Peyer's patch (tissue), 4 donors: ENCODE measurements around the gene CORO2A. TPM values are rescaled to one million over a fixed set of nuclear protein-coding genes. Genes with fewer than 3 reads are reported as not detected.
A peak's percentile ranks its signal among the peaks of the same experiment; 100 is the strongest.
"Not testable (repeated sequence)": the region's sequence is repeated elsewhere in the genome, so short reads cannot be mapped to it uniquely, and the experiment has no call there.

Source experiments
- DNase-seq, 3 donors: peaks; one replicate each; pipeline ENCODE4 v3.0.0-alpha.2; 2017 to 2019
- H3K27ac ChIP-seq, 4 donors: fragments of 200-600 bp; sonication (generic); one replicate each; pipeline ENCODE4 v1.5.1; 2016 to 2019
- H3K27me3 ChIP-seq, 2 donors: fragments of 200-600 bp; sonication (generic); one replicate each; pipeline ENCODE4 v1.5.1; 2019
- H3K36me3 ChIP-seq, 3 donors: fragments of 200-600 bp; sonication (generic); one replicate each; pipeline ENCODE4 v1.5.1; 2016 to 2019
- H3K4me1 ChIP-seq, 4 donors: fragments of 200-600 bp; sonication (generic); one replicate each; pipeline ENCODE4 v1.5.1; 2016 to 2019
- H3K4me3 ChIP-seq, 4 donors: fragments of 200-600 bp; sonication (generic); 1 replicate in 3 of 4; 2 replicates in 1 of 4; pipeline ENCODE4 v1.5.1; 2016 to 2019; ENCODE audit warnings: mild to moderate bottlenecking in 1 of 4
- H3K9me3 ChIP-seq, 4 donors: fragments of 200-600 bp; sonication (generic); one replicate each; pipeline ENCODE4 v1.5.1; 2016 to 2019; ENCODE audit warnings: mild to moderate bottlenecking in 1 of 4
- POLR2A ChIP-seq, 2 donors: fragments of 450-650 bp; IDR thresholded peaks; one replicate each; pipeline ENCODE4 v1.5.1; 2017; ENCODE audit warnings: antibody characterized with exemption in 2 of 2, mild to moderate bottlenecking in 2 of 2, moderate library complexity in 2 of 2
- total RNA-seq, 4 donors: library from RNA; depleted of rRNA; stranded (reverse); fragments of >200 nt; gene quantifications; one replicate each; pipeline ENCODE4 v1.1.0, GENCODE V29; 2016
- TF ChIP-seq, protein P1 (sequence below), 6 experiments: fragments of 450-650 bp in 4 of 6; fragments of 200-600 bp in 2 of 6; sonication (generic) in 1 of 6; IDR thresholded peaks; one replicate each; pipeline ENCODE4 v1.5.1; 2017 to 2019; ENCODE audit warnings: antibody characterized with exemption in 6 of 6, mild to moderate bottlenecking in 3 of 6, moderate library complexity in 1 of 6

Gene CORO2A
- total RNA-seq, 4 donors from 2014 or later = 15.7 to 99.6 (median 91.9) TPM

DNA sequence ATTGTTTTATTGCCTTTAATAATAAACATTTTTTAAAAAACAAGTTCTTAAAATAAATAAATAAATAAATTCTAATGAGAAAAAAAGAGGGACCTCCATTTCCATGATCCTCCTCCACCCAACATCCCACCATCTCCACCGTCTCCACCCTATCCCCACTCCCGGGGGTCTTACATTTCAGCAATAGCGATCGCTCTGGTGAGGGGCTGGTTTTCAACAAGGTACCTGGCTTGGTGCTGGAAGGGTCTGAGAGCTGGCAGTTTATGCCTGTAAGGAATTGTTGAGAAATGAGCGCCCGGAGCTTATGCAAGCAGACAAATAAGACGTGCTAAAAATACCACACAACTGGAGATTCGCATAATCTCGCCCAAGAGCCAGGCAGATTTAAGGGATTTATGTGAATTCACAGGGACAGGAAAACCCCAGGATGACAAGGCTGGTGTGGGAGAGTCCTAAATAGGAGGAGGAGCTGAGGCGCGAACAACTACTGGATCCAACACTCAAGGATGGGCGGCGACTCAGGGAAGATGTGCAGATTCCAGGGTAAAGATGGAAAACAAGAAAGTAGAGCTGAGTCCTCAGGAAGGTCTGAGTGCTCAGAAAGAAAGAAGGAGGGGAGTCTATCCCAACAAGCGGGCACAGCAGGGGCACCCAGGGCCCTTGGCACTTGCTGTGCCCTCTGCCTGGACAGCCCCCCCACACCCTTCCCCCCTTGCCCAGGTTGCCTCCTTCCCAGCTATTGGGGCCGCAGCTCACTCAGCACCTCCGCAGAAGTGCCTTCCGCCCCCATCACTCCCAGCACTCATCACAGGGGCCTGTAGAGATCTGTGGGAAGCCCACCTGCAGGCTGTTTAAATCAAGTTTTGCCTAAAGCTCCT is 100.5 kb downstream of the CORO2A start:
- Histone ChIP-seq H3K27me3 (no peaks in the 10 kb centered on the region), H3K36me3 (peaks cover 0 to 47% (median 0%) of the 10 kb centered on the region in 3 donors), H3K9me3 (no peaks in the 10 kb centered on the region), H3K4me1 (peaks cover 0 to 7% (median 0%) of the 10 kb centered on the region in 4 donors), H3K27ac (no peak overlapping the region), H3K4me3 (no peak overlapping the region)
- peak in 1 of 3 donors; percentile 37 for DNase-seq
- TF ChIP-seq, protein P1, sequence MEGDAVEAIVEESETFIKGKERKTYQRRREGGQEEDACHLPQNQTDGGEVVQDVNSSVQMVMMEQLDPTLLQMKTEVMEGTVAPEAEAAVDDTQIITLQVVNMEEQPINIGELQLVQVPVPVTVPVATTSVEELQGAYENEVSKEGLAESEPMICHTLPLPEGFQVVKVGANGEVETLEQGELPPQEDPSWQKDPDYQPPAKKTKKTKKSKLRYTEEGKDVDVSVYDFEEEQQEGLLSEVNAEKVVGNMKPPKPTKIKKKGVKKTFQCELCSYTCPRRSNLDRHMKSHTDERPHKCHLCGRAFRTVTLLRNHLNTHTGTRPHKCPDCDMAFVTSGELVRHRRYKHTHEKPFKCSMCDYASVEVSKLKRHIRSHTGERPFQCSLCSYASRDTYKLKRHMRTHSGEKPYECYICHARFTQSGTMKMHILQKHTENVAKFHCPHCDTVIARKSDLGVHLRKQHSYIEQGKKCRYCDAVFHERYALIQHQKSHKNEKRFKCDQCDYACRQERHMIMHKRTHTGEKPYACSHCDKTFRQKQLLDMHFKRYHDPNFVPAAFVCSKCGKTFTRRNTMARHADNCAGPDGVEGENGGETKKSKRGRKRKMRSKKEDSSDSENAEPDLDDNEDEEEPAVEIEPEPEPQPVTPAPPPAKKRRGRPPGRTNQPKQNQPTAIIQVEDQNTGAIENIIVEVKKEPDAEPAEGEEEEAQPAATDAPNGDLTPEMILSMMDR (IDR thresholded peaks at IDR 0.05) = no peak
- TF ChIP-seq POLR2A (IDR thresholded peaks at IDR 0.05) = no peak

DNA sequence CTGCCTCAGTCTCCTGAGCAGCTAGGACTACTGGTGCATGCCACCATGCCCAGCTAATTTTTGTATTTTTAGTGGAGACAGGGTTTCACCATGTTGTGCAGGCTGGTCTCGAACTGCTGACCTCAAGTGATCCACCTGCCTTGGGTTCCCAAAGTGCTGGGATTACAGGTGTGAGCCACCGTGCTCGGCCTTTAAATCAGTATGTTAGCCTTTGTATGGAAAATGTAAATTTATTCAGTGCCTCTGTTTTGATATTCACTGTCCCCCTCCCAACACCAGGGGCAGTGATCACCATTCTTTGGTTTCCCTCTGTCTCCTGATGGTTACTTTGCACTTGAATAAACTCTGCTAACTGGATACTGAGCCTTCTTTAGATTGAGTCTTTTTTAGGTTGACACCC is 101.8 kb downstream of the CORO2A start:
- H3K27ac ChIP-seq, H3K4me3 ChIP-seq, H3K4me1 ChIP-seq, H3K27me3 ChIP-seq, H3K9me3 ChIP-seq: not testable (repeated sequence)
- peak in 1 of 3 donors; percentile 32 for DNase-seq
- H3K36me3 ChIP-seq = peaks cover 0 to 42% (median 0%) of the 10 kb centered on the region in 3 donors

DNA sequence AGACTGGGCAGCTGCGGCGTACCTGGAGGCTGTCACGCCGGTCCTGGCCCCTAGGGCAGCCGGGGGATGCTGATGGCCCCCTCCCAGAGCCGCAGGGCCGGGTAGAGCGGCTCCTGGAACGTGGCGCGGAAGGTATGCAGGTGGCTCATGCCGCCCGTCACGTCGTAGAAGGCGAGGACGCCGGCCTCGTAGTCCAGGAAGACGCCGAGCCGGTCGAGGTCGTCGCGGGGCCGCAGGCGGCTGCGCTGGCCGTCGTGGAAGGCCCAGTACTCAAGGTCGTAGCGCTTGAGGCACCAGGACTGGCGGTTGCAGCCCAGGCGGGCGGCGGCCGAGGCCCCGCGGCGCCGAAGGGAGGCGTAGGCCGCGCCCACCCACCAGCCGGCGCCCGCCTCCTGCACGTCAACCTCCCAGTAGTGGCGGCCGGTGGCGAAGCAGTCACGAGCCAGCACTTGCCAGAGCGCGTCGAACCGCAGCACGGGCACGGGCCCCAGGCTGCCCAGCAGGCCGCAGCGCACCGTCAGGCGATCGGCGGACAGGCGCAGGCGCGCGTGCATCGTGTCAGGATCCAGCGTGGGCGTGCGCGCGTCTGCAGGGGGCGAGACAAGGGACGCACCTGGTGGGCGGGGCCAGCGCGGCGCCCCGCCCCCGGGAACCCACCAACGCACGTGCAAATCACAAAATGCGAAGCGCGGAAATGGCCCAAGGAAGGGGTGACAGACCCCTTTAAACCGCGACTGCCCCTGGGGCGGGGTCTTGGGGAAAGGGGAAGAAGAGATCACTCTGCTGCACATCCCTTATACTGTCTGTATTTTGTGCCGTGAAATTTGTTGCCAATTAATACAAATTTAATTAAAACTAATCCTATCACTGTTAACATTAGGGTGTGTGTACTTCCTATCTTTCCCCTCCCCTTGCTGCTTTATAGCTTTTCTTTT is 104.8 kb downstream of the CORO2A start:
- Histone ChIP-seq H3K4me3 (peak overlapping the region in 3 of 4 donors; percentile 22 to 36 (median 31)), H3K36me3 (peaks cover 0 to 49% (median 0%) of the 10 kb centered on the region in 3 donors), H3K27me3 (no peaks in the 10 kb centered on the region), H3K9me3 (no peaks in the 10 kb centered on the region), H3K27ac (peak overlapping the region in 2 of 4 donors; percentile 3 to 20), H3K4me1 (peaks cover 0 to 20% (median 3%) of the 10 kb centered on the region in 4 donors)
- no peak for TF ChIP-seq POLR2A (IDR thresholded peaks at IDR 0.05)
- TF ChIP-seq, protein P1 (IDR thresholded peaks at IDR 0.05) = no peak
- DNase-seq = peak in 2 of 3 donors; percentile 44 to 64

DNA sequence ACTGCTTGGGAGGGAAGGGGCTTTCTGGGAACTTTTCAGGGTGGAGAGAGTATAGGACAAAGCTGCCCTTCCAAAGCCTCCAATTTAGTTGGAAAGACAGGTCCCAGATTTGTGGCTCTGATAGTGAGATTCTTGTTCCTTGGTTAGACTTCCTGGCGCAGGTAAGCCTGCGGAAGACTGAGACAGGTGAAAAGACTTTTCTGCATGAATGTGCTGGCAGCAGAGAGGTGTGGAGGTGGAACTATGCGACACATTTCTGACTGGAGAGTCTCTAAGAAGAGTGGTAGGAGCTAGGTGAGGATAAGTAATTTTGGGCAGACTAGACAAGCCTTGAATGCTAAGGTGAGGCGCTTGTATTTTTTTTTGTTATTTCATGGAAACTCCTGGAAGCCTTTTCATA is 106.0 kb downstream of the CORO2A start:
- H3K36me3 ChIP-seq = peaks cover 0 to 56% (median 0%) of the 10 kb centered on the region in 3 donors
- TF ChIP-seq POLR2A (IDR thresholded peaks at IDR 0.05) = no peak
- TF ChIP-seq, protein P1 (IDR thresholded peaks at IDR 0.05) = no peak
- no peaks in the 10 kb centered on the region for H3K9me3 ChIP-seq
- DNase-seq = peak in 1 of 3 donors; percentile 19
- no peak overlapping the region for H3K4me3 ChIP-seq
- H3K27ac ChIP-seq = no peak overlapping the region
- peaks cover 0 to 30% (median 7%) of the 10 kb centered on the region in 4 donors for H3K4me1 ChIP-seq
- H3K27me3 ChIP-seq = no peaks in the 10 kb centered on the region

DNA sequence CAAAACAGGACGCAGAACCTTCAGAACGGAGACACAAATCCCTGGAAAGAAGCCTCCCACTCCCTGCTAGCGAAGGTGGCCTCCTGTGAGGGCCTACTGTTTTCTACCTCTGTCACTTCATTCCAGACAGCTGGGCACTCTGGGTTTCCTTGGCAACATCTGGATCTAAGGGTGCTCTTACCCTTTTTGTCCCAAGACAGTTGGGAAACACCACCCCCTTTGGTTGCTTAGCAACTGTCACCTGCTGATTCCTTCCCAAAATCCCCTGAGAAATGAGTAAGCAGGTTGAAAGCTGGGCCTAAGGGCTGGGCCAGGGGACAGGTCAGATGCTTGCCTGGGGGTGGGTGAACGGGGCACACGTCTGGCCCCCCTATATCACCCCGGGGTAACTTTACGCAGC is 106.5 kb downstream of the CORO2A start:
- peaks cover 0 to 61% (median 0%) of the 10 kb centered on the region in 3 donors for H3K36me3 ChIP-seq

More for the DNA sequence above, 106.5 kb downstream of the CORO2A start:
- Histone ChIP-seq H3K4me1 (peaks cover 0 to 35% (median 7%) of the 10 kb centered on the region in 4 donors), H3K27me3 (no peaks in the 10 kb centered on the region), H3K9me3 (no peaks in the 10 kb centered on the region), H3K4me3 (no peak overlapping the region), H3K27ac (no peak overlapping the region)
- TF ChIP-seq, protein P1 (IDR thresholded peaks at IDR 0.05) = no peak
- no peak for TF ChIP-seq POLR2A (IDR thresholded peaks at IDR 0.05)
- DNase-seq = peak in 1 of 3 donors; percentile 43
